B cell (primary cell): ENCODE data around the gene SYN1.

Source experiments
- CTCF ChIP-seq: fragments of 200-600 bp; IDR thresholded peaks from one replicate; pipeline ENCODE4 v1.8.0; 2022; ENCODE audit warnings: antibody characterized with exemption, mild to moderate bottlenecking
- EZH2 ChIP-seq: IDR thresholded peaks from 2 replicates; pipeline ENCODE4 v1.6.1; 2012; ENCODE audit warnings: borderline replicate concordance, low read depth, mild to moderate bottlenecking, moderate library complexity, low read length; ENCODE audit not compliant: insufficient read depth, poor library complexity, severe bottlenecking

- TF ChIP-seq CTCF: no peak
- no peak for TF ChIP-seq EZH2
These were observed 25.9 kb upstream of the SYN1 start for GRCh38 chrX:47645530-47645929.
